Tibial nerve (tissue), 4 donors: ENCODE data around the gene AP3B1. TPM values are rescaled to one million over a fixed set of nuclear protein-coding genes. Genes with fewer than 3 reads are reported as not detected.

ENCODE experiments used
- DNase-seq, 2 donors: peaks; one replicate each; pipeline ENCODE4 v3.0.0-alpha.2; 2019; ENCODE audit warnings: low spot score in 2 of 2
- H3K27ac ChIP-seq, 4 donors: fragments of 200-600 bp; sonication (generic) in 3 of 4; one replicate each; pipeline ENCODE4 v1.5.1; 2017 to 2019; ENCODE audit warnings: mild to moderate bottlenecking in 1 of 4
- H3K27me3 ChIP-seq, 2 donors: fragments of 200-600 bp; sonication (generic) in 1 of 2; one replicate each; pipeline versions ENCODE4 v1.5.1 to v1.6.0; 2017 to 2019
- H3K36me3 ChIP-seq, 3 donors: fragments of 200-600 bp; sonication (generic); one replicate each; pipeline ENCODE4 v1.5.1; 2018 to 2019
- H3K4me1 ChIP-seq, 4 donors: fragments of 200-600 bp; sonication (generic) in 3 of 4; one replicate each; pipeline ENCODE4 v1.5.1; 2017 to 2019
- H3K4me3 ChIP-seq, 4 donors: fragments of 200-600 bp; sonication (generic) in 3 of 4; one replicate each; pipeline ENCODE4 v1.5.1; 2017 to 2019; ENCODE audit warnings: mild to moderate bottlenecking in 1 of 4, moderate library complexity in 1 of 4
- H3K9me3 ChIP-seq, 4 donors: fragments of 200-600 bp; sonication (generic) in 3 of 4; one replicate each; pipeline ENCODE4 v1.5.1; 2017 to 2019
- EP300 ChIP-seq, 2 donors: sonication (generic); formaldehyde crosslinking; IDR thresholded peaks; one replicate each; pipeline ENCODE4 v1.6.1; 2017; ENCODE audit warnings: antibody characterized with exemption in 2 of 2, mild to moderate bottlenecking in 1 of 2
- POLR2A ChIP-seq, 2 donors: fragments of 450-650 bp; IDR thresholded peaks; one replicate each; pipeline ENCODE4 v1.6.1; 2017; ENCODE audit warnings: antibody characterized with exemption in 2 of 2, mild to moderate bottlenecking in 2 of 2, moderate library complexity in 2 of 2
- WGBS, 2 donors: methylation state at CpG; one replicate each; pipeline ENCODE4 v1.1.5; 2018; 5-methylcytosine and 5-hydroxymethylcytosine counted together
- total RNA-seq, 4 donors: library from RNA; depleted of rRNA; stranded (reverse); fragments of >200 nt; gene quantifications; one replicate each; pipeline ENCODE4 v1.1.0, GENCODE V29; 2016
- TF ChIP-seq, protein P1 (sequence below), 5 experiments: fragments of 200-600 bp in 3 of 5; fragments of 450-650 bp in 2 of 5; sonication (generic) in 3 of 5; IDR thresholded peaks; one replicate each; pipeline ENCODE4 v1.5.1; 2016 to 2019; ENCODE audit warnings: antibody characterized with exemption in 5 of 5, mild to moderate bottlenecking in 3 of 5, moderate library complexity in 2 of 5

Gene AP3B1
- total RNA-seq, 4 donors from 2014 or later: 23.1 to 51.0 (median 44.2) TPM

DNA sequence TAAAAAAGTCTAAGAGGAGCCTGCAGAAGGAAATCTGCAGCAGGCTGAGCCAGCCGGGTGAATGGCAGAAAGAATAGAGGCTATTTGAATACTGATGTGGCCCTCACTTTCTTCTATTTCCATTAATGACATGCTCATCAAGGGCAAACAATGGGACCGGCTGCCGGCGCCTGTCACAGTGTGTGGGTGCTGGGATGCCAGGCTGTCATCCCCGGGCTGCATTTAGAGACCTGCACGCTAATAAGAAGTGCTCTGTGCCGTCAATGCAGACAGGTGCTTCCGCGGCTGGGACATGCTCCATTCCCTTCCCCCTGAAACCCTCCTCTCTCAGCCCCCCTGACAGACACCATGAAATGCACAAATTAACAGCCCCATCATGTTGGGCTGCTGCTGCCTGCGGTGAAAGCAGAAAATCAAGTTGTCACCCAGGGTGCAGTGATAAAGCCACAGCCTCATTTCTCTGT, 300.6 kb downstream of the AP3B1 start:
- peaks cover 0 to 11% (median 0%) of the 10 kb centered on the region in 3 donors for H3K36me3 ChIP-seq
- no peak overlapping the region for H3K4me3 ChIP-seq
- 70 to 71% methylated on average over 10 of the region's 10 CpGs for WGBS, 2 donors
- no peaks in the 10 kb centered on the region for H3K9me3 ChIP-seq
- TF ChIP-seq EP300 (IDR thresholded peaks at IDR 0.05) (no peak), POLR2A (IDR thresholded peaks at IDR 0.05) (no peak)
- no peaks in the 10 kb centered on the region for H3K4me1 ChIP-seq
- H3K27me3 ChIP-seq: no peaks in the 10 kb centered on the region
- no peak overlapping the region for H3K27ac ChIP-seq
- DNase-seq: no peak

DNA sequence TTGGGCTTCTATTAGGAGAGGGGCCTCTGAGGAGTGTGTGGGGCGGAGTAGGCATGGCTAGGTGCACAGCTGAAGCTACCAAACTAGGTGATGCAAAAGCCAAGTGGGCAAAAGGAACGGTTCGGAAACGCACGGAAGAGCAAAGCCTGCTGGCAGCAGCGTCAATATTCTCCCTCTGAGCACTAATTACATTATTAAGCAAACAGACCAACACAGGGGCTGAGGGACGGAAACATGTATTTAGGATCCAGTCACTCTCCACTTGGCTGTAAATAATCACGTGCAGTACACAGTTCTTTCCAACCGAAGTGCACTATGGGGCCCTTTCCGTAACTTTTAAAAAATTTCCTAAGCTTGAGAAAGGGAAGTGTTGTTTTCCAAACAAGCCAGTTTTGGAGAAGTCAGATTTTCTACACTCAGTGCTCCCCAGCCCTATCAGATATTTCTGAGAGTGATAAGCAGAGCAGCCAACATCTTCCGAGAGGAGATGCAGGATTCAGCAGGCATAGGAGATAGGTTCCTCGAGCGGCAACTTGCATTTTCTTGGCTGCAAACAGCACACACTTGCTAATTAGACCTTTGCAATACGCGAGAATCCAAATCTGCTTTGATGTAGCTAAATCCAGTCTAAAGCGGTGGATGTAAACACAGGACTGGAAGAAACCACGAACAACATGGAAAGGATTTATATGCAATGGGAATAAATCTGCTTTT, 301.2 kb downstream of the AP3B1 start:
- H3K4me3 ChIP-seq: no peak overlapping the region
- WGBS, 2 donors: 86 to 87% methylated on average over 17 of the region's 17 CpGs
- TF ChIP-seq, protein P1, sequence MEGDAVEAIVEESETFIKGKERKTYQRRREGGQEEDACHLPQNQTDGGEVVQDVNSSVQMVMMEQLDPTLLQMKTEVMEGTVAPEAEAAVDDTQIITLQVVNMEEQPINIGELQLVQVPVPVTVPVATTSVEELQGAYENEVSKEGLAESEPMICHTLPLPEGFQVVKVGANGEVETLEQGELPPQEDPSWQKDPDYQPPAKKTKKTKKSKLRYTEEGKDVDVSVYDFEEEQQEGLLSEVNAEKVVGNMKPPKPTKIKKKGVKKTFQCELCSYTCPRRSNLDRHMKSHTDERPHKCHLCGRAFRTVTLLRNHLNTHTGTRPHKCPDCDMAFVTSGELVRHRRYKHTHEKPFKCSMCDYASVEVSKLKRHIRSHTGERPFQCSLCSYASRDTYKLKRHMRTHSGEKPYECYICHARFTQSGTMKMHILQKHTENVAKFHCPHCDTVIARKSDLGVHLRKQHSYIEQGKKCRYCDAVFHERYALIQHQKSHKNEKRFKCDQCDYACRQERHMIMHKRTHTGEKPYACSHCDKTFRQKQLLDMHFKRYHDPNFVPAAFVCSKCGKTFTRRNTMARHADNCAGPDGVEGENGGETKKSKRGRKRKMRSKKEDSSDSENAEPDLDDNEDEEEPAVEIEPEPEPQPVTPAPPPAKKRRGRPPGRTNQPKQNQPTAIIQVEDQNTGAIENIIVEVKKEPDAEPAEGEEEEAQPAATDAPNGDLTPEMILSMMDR (IDR thresholded peaks at IDR 0.05): no peak
- TF ChIP-seq EP300 (IDR thresholded peaks at IDR 0.05) (no peak), POLR2A (IDR thresholded peaks at IDR 0.05) (no peak)
- H3K27me3 ChIP-seq: no peaks in the 10 kb centered on the region
- H3K9me3 ChIP-seq: no peaks in the 10 kb centered on the region
- H3K4me1 ChIP-seq: no peaks in the 10 kb centered on the region
- no peak for DNase-seq
- no peak overlapping the region for H3K27ac ChIP-seq
- H3K36me3 ChIP-seq: peaks cover 0 to 6% (median 0%) of the 10 kb centered on the region in 3 donors

DNA sequence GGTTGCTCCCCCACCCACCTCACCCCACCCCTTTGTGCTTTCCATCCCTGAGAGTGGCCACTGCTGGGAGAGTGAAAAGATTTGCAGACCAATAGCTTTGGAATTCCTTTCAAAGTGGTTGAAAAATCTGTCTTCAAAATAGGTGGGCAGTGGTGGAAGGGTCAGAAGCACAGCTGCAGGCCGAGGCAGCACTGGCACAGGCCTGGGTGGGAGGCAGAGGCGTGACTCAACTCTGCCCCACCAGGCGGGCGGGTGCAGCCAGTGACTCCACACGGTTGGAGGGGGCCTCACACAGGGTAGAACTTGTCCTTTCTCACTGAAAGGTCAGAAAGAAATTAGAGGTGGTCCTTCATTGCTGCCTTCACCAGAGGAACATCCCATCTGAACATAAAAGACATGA, 303.4 kb downstream of the AP3B1 start:
- Histone ChIP-seq H3K4me3 (no peak overlapping the region), H3K27ac (no peak overlapping the region), H3K36me3 (peaks cover 0 to 9% (median 0%) of the 10 kb centered on the region in 3 donors), H3K27me3 (no peaks in the 10 kb centered on the region), H3K4me1 (no peaks in the 10 kb centered on the region), H3K9me3 (no peaks in the 10 kb centered on the region)
- no peak for DNase-seq
- TF ChIP-seq, protein P1 (IDR thresholded peaks at IDR 0.05): no peak
- TF ChIP-seq POLR2A (IDR thresholded peaks at IDR 0.05) (no peak), EP300 (IDR thresholded peaks at IDR 0.05) (no peak)
- 54 to 56% methylated on average over 5 of the region's 5 CpGs for WGBS, 2 donors

DNA sequence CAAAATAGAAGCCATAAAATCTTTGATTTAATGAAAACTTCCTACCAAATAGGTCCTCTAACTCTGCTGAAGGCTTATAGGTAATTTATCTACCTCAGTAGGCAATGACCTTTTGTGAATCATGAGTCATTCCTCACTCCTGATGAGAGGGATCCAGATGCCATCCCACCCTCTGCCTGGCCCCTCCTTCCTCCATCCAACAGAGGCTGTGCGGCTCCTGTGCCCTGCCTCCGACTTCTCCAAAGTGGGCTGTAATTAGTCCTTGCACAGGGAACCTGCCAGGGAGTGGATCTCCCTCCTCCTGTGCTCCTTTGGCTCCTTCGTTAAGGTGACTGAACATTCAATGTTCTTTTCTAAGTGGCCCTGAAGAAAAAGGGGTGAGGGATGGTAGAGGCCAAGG, 304.5 kb downstream of the AP3B1 start:
- DNase-seq: no peak
- H3K36me3 ChIP-seq: peaks cover 0 to 9% (median 0%) of the 10 kb centered on the region in 3 donors
- H3K9me3 ChIP-seq: no peaks in the 10 kb centered on the region
- H3K27me3 ChIP-seq: no peaks in the 10 kb centered on the region
- H3K27ac ChIP-seq: no peak overlapping the region
- no peak overlapping the region for H3K4me3 ChIP-seq
- no peaks in the 10 kb centered on the region for H3K4me1 ChIP-seq
- TF ChIP-seq POLR2A (IDR thresholded peaks at IDR 0.05): no peak
- TF ChIP-seq, protein P1 (IDR thresholded peaks at IDR 0.05): no peak
- no peak for TF ChIP-seq EP300 (IDR thresholded peaks at IDR 0.05)
- WGBS, 2 donors: 83 to 87% methylated on average over 3 of the region's 3 CpGs

DNA sequence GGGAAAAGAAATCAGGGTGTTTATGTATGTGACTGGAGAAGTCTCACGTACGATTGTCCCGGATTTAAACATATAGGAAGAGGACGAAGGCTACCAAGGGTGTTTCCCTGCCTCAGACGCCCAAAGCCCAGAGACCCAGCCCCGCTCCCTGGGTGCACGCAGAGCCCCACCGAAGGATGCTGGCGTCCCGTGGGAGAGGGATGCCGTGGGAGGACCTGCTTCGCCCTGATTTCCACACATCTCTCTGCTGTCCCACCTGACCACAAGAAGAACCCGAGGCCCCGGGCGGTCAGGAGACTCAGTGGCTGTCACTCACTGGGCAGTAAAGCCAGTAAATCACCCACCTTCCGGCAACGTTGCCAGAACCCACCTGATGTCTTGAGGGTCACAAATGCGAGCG, 306.5 kb downstream of the AP3B1 start:
- TF ChIP-seq, protein P1 (IDR thresholded peaks at IDR 0.05): no peak
- TF ChIP-seq POLR2A (IDR thresholded peaks at IDR 0.05) (no peak), EP300 (IDR thresholded peaks at IDR 0.05) (no peak)
- DNase-seq: no peak
- Histone ChIP-seq H3K4me1 (peaks cover 0 to 5% (median 0%) of the 10 kb centered on the region in 4 donors), H3K36me3 (peaks cover 0 to 4% (median 0%) of the 10 kb centered on the region in 3 donors), H3K27me3 (no peaks in the 10 kb centered on the region), H3K9me3 (no peaks in the 10 kb centered on the region), H3K4me3 (no peak overlapping the region), H3K27ac (no peak overlapping the region)
- 83 to 85% methylated on average over 19 of the region's 19 CpGs for WGBS, 2 donors
